ENCODE results near the gene ADD3.

DNA sequence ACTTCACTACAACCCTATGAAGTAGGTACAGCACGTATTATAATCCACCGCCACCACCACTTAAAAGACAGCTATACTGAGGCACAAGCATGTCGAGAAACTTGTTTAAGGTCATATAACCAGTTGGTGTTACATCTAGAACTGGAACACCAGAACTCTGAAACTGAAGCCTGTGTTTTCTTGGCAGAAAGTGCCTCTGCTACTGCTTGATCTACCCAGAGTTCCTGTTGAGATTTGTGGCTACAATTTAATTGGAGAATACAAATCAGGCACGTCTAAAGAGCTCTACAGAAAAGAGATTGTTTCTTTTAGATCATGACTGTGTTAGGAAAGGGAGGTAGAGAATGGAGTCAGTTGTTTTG, 4.3 kb upstream of the ADD3 start:
- TF ChIP-seq, protein P1, sequence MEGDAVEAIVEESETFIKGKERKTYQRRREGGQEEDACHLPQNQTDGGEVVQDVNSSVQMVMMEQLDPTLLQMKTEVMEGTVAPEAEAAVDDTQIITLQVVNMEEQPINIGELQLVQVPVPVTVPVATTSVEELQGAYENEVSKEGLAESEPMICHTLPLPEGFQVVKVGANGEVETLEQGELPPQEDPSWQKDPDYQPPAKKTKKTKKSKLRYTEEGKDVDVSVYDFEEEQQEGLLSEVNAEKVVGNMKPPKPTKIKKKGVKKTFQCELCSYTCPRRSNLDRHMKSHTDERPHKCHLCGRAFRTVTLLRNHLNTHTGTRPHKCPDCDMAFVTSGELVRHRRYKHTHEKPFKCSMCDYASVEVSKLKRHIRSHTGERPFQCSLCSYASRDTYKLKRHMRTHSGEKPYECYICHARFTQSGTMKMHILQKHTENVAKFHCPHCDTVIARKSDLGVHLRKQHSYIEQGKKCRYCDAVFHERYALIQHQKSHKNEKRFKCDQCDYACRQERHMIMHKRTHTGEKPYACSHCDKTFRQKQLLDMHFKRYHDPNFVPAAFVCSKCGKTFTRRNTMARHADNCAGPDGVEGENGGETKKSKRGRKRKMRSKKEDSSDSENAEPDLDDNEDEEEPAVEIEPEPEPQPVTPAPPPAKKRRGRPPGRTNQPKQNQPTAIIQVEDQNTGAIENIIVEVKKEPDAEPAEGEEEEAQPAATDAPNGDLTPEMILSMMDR (IDR thresholded peaks at IDR 0.05): no peak
- TF ChIP-seq EP300 (IDR thresholded peaks at IDR 0.05): no peak

Data from ovary (tissue), 3 donors.